OCI-LY7 (cell line): ENCODE results near the gene BOLA1. TPM values are rescaled to one million over a fixed set of nuclear protein-coding genes. Genes with fewer than 3 reads are reported as not detected.

Experiments used
- BruUV-seq: library from RNA; stranded (reverse); fragments of 400-500 nt; replicated peaks from 2 replicates; lab custom pipeline; 2021; lab: Mats Ljungman, UMichigan
- CTCF ChIA-PET: fragments of 300-600 bp; sonication (Branson Sonifier 250); formaldehyde crosslinking; loops from one replicate; lab custom pipeline; 2022; ENCODE audit warnings: antibody characterized with exemption; ENCODE audit not compliant: unreplicated experiment; lab: Charles Lee
- POLR2A ChIA-PET: fragments of 300-600 bp; sonication (Branson Sonifier 250); formaldehyde crosslinking; loops from one replicate; lab custom pipeline; 2022; ENCODE audit warnings: antibody characterized with exemption; lab: Charles Lee
- DNase-seq: peaks from one replicate; pipeline ENCODE4 v3.0.0-alpha.2; 2015; ENCODE audit warnings: low spot score
- H2AFZ ChIP-seq: fragments of 200-600 bp; sonication (generic), shearing (Covaris generic); 2 replicates; pipeline ENCODE4 v1.6.1; 2014; ENCODE audit warnings: mild to moderate bottlenecking, antibody characterized with exemption, low read length, moderate library complexity
- H3K27ac ChIP-seq: fragments of 200-600 bp; sonication (generic); 2 replicates; pipeline ENCODE4 v1.5.1; 2014; ENCODE audit warnings: mixed run types, low read depth, mild to moderate bottlenecking, moderate library complexity, low read length, inconsistent platforms; ENCODE audit not compliant: poor library complexity, severe bottlenecking
- H3K36me3 ChIP-seq: fragments of 200-600 bp; sonication (generic); 2 replicates; pipeline ENCODE4 v1.6.1; 2014; ENCODE audit warnings: mild to moderate bottlenecking, antibody characterized with exemption, low read length, moderate library complexity, mixed read lengths; ENCODE audit not compliant: insufficient read depth
- H3K4me1 ChIP-seq: fragments of 200-600 bp; sonication (generic); 2 replicates; pipeline ENCODE4 v1.5.1; 2014; ENCODE audit warnings: mild to moderate bottlenecking, low read length; ENCODE audit not compliant: insufficient read depth, poor library complexity, severe bottlenecking
- H3K4me2 ChIP-seq: fragments of 200-600 bp; sonication (generic); 2 replicates; pipeline ENCODE4 v1.6.1; 2014; ENCODE audit warnings: mild to moderate bottlenecking, low read length
- H3K4me3 ChIP-seq: fragments of 200-600 bp; sonication (generic); 2 replicates; pipeline ENCODE4 v1.5.1; 2014; ENCODE audit warnings: mild to moderate bottlenecking, low read depth, low read length; ENCODE audit not compliant: poor library complexity, severe bottlenecking
- H3K79me2 ChIP-seq: fragments of 200-600 bp; sonication (generic); 2 replicates; pipeline ENCODE4 v1.6.1; 2016; ENCODE audit warnings: low read depth, mild to moderate bottlenecking, low read length, moderate library complexity, mixed read lengths; ENCODE audit not compliant: insufficient read depth
- H3K9me2 ChIP-seq: fragments of 200-600 bp; sonication (generic); 2 replicates; pipeline ENCODE4 v1.6.1; 2016; ENCODE audit warnings: mild to moderate bottlenecking, low read length, mixed read lengths; ENCODE audit not compliant: insufficient read depth
- H3K9me3 ChIP-seq: fragments of 200-600 bp; sonication (generic); 2 replicates; pipeline ENCODE4 v1.6.1; 2014; ENCODE audit warnings: mild to moderate bottlenecking, mixed run types, low read length, mixed read lengths
- H4K20me1 ChIP-seq: fragments of 200-600 bp; sonication (generic); 2 replicates; pipeline ENCODE4 v1.6.1; 2014; ENCODE audit warnings: mild to moderate bottlenecking, antibody characterized with exemption, low read length, moderate library complexity, mixed read lengths; ENCODE audit not compliant: insufficient read depth
- EZH2phosphoT487 ChIP-seq: fragments of 200-600 bp; sonication (generic); IDR thresholded peaks from 2 replicates; pipeline ENCODE4 v1.6.1; 2018; ENCODE audit warnings: low read depth, borderline replicate concordance, mild to moderate bottlenecking, mixed run types, antibody characterized with exemption, low read length, moderate library complexity, mixed read lengths
- intact Hi-C: fragments of 100-400 bp; cut with micrococcal nuclease; formaldehyde crosslinking; loops from one replicate; pipeline ENCODE4 v1.10.0; 2022; ENCODE audit not compliant: unreplicated experiment
- total RNA-seq, 2 experiments: library from RNA; depleted of rRNA in 1 of 2; stranded (reverse); fragments of >200 nt in 1 of 2; shearing (Covaris generic) in 1 of 2; gene quantifications; 2 replicates each; pipeline ENCODE4 v1.2.3, GENCODE V29; 2014 to 2022
- TF ChIP-seq, protein P1 (sequence below): fragments of 200-600 bp; sonication (generic); conservative IDR thresholded peaks from 2 replicates; pipeline ENCODE4 v1.5.1; 2014; ENCODE audit warnings: mild to moderate bottlenecking, antibody characterized with exemption, low read length, moderate library complexity, mixed read lengths

BOLA1 gene
- total RNA-seq, 2 experiments from 2014 or later, result 9.4 to 10.2 TPM

DNA sequence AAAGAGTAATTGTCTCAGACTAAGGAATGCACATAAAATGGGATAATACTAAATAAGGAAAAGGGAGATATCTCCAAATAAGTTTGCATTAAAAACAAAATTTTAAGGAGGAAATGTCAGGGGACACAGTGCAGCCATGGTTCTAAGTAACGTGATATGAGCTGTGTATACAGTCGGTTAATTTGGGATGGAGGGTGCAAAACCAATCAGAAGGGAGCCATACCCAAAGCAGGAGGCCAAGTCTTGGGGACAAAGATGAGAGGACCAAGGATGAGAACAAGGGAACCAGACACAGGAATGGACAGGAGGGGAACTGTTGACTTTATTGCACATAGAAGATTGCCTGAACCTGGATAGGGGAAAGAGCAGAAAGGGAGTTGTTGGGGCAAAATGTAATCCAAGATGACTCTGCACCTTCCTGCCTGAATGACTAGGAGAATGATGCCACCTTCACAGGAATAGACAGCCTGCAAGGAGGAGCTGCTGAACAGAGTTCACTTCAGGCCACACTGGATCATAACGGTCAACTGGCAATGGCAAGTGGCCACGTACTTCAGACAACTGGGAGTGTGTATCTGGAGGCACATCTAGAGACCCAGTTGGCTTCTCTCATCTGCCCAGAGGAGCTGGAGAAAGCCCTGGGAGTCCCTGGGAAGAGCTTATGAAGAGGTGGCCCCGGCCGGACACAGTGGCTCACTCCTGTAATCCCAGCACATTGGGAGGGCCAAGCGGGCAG lies 22.0 kb upstream of the BOLA1 start:
- Histone ChIP-seq H3K9me3 (no peaks in the 10 kb centered on the region), H3K4me1 (peaks cover 7% of the 10 kb centered on the region), H3K27ac (no peak overlapping the region), H3K9me2 (no peaks in the 10 kb centered on the region), H2AFZ (no peak overlapping the region), H3K79me2 (no peaks in the 10 kb centered on the region), H3K36me3 (no peaks in the 10 kb centered on the region), H3K4me3 (no peak overlapping the region), H4K20me1 (no peaks in the 10 kb centered on the region), H3K4me2 (no peak overlapping the region)
- POLR2A ChIA-PET, result interaction anchor here (0.6 kb wide), 1 partner anchor 112 kb away, joined by 4 read pairs; no protein-coding TSS in a partner anchor
- CTCF ChIA-PET, result no interaction called here
- BruUV-seq, result no TSS peak
- TF ChIP-seq, protein P1, sequence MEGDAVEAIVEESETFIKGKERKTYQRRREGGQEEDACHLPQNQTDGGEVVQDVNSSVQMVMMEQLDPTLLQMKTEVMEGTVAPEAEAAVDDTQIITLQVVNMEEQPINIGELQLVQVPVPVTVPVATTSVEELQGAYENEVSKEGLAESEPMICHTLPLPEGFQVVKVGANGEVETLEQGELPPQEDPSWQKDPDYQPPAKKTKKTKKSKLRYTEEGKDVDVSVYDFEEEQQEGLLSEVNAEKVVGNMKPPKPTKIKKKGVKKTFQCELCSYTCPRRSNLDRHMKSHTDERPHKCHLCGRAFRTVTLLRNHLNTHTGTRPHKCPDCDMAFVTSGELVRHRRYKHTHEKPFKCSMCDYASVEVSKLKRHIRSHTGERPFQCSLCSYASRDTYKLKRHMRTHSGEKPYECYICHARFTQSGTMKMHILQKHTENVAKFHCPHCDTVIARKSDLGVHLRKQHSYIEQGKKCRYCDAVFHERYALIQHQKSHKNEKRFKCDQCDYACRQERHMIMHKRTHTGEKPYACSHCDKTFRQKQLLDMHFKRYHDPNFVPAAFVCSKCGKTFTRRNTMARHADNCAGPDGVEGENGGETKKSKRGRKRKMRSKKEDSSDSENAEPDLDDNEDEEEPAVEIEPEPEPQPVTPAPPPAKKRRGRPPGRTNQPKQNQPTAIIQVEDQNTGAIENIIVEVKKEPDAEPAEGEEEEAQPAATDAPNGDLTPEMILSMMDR, result no peak
- no peak for TF ChIP-seq EZH2phosphoT487
- intact Hi-C loops, result no loop called here
- DNase-seq, result no peak

- ChIA-PET CTCF (no interaction called here), POLR2A (no interaction called here)
- no peaks in the 10 kb centered on the region for H3K36me3 ChIP-seq
- H3K27ac ChIP-seq, result no peak overlapping the region
- no peak for TF ChIP-seq EZH2phosphoT487
- TF ChIP-seq, protein P1, result no peak
- 0 out of 2 replicates have a peak, but pooled peaks cover 4% of the 10 kb centered on the region for H3K79me2 ChIP-seq
- H3K9me2 ChIP-seq, result no peaks in the 10 kb centered on the region
- no peak for DNase-seq
- no peak overlapping the region for H3K4me2 ChIP-seq
- peaks cover 21% of the 10 kb centered on the region for H3K4me1 ChIP-seq
- H3K9me3 ChIP-seq, result no peaks in the 10 kb centered on the region
- H3K4me3 ChIP-seq, result no peak overlapping the region
- intact Hi-C loops, result no loop called here
- no peaks in the 10 kb centered on the region for H4K20me1 ChIP-seq
- no peak overlapping the region for H2AFZ ChIP-seq
- BruUV-seq, result no TSS peak
Observed at GRCh38 chr1:149879556-149879955, 19.8 kb upstream of the BOLA1 start.

DNA sequence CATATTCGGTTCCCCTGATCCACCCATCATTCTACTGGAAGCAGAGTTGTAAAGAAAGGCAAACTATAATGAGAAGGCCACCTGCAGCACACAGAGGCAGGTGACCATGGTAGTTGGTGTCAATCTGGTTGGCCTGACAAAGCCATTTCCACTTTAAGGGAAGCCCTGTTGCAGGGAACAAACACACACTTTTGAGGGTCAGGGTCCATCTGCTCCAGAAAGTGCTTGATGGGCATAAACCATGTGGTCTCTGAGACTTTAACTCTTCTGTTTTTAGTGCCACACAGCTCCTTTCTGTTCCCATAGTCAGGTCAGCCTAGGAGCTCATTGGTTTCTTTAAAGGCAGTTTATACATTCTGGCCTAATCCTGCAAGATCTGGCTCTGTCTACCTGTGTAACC lies 17.5 kb upstream of the BOLA1 start:
- CTCF ChIA-PET, result no interaction called here
- Histone ChIP-seq H3K4me1 (peaks cover 31% of the 10 kb centered on the region), H2AFZ (peak overlapping the region; percentile 18; the same call in 1 of the 2 replicates), H3K9me3 (no peaks in the 10 kb centered on the region), H4K20me1 (no peaks in the 10 kb centered on the region), H3K27ac (no peak overlapping the region), H3K4me2 (no peak overlapping the region), H3K9me2 (no peaks in the 10 kb centered on the region), H3K4me3 (no peak overlapping the region), H3K79me2 (0 out of 2 replicates have a peak, but pooled peaks cover 4% of the 10 kb centered on the region), H3K36me3 (peaks cover 3% of the 10 kb centered on the region; the same call in 1 of the 2 replicates)
- POLR2A ChIA-PET, result no interaction called here
- no peak for TF ChIP-seq EZH2phosphoT487
- TF ChIP-seq, protein P1, result no peak
- intact Hi-C loops, result loop anchor here (10.0 kb wide), 1 partner anchor 283 kb away; no protein-coding TSS in a partner anchor
- BruUV-seq, result no TSS peak
- no peak for DNase-seq
